ENCODE measurements around the gene SUN1. TPM values are rescaled to one million over a fixed set of nuclear protein-coding genes. Genes with fewer than 3 reads are reported as not detected.

The SUN1 gene
- total RNA-seq, 2 experiments from 2014 or later = 83.4 to 105 TPM

DNA sequence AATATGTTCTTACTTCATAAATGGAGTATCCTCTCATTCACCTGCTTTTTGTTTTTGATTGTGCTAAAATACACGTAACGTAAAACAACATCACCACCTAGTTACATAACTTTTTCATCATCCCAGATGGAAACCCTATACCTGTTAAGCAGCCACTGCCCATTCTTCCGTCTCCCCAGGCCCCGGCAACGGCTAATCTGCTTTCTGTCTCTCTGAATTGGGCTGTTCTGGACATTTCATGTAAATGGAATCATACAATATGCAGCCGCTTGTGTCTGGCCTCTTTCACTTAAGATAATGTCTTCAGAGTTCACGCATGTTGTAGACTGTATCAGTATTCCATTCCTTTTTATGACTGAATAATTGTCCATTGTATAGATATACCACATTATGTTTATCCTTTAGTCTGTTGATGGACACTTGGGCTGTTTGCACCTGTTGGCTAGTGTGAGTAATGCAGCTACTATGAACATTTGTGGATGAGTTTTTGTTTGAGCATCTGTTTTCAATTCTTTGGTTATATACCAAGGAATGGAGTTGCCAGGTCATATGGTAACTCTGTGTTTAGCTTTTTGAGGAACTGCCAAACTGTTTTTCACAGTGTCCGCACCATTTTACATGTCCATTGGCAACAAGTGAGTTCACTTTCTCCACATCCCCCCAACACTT, 14.1 kb upstream of the SUN1 start:
- ChIA-PET CTCF (ENCODE audit: unreplicated experiment) (no interaction called here), POLR2A (interaction anchor here (0.6 to 1.0 kb wide), 2 partner anchors 14 to 82 kb away, joined by 3 to 5 read pairs; no protein-coding TSS in a partner anchor)
- Histone ChIP-seq H4K20me1 (ENCODE audit: insufficient read depth, low read length) (peaks cover 16% of the 10 kb centered on the region), H3K36me3 (ENCODE audit: insufficient read depth, low read length) (peaks cover 15% of the 10 kb centered on the region), H3K79me2 (ENCODE audit: insufficient read depth, low read depth, low read length) (peaks cover 62% of the 10 kb centered on the region), H3K4me1 (ENCODE audit: insufficient read depth, low read length, poor library complexity, severe bottlenecking) (peaks cover 27% of the 10 kb centered on the region), H3K4me3 (ENCODE audit: low read depth, low read length, poor library complexity, severe bottlenecking) (peak overlapping the region; percentile 84), H3K9me3 (ENCODE audit: low read length) (no peaks in the 10 kb centered on the region), H3K27ac (ENCODE audit: low read depth, low read length, poor library complexity, severe bottlenecking) (no peak overlapping the region), H3K4me2 (ENCODE audit: low read length) (peak overlapping the region; percentile 90), H3K9me2 (ENCODE audit: insufficient read depth, low read length) (no peaks in the 10 kb centered on the region), H2AFZ (ENCODE audit: low read length) (no peak overlapping the region)
- intact Hi-C loops (cut with micrococcal nuclease; ENCODE audit: unreplicated experiment) = loop anchor here (5.0 kb wide), 1 partner anchor 91 kb away; the partner anchor contains the start of genes DNAAF5 and PRKAR1B
- peak; percentile 41 for DNase-seq (ENCODE audit: low spot score)
- BruUV-seq (replicated peaks) = TSS peak; percentile 62
- no peak for TF ChIP-seq EZH2phosphoT487 (IDR thresholded peaks at IDR 0.05; ENCODE audit: borderline replicate concordance, low read depth, low read length)
- TF ChIP-seq, protein P1, sequence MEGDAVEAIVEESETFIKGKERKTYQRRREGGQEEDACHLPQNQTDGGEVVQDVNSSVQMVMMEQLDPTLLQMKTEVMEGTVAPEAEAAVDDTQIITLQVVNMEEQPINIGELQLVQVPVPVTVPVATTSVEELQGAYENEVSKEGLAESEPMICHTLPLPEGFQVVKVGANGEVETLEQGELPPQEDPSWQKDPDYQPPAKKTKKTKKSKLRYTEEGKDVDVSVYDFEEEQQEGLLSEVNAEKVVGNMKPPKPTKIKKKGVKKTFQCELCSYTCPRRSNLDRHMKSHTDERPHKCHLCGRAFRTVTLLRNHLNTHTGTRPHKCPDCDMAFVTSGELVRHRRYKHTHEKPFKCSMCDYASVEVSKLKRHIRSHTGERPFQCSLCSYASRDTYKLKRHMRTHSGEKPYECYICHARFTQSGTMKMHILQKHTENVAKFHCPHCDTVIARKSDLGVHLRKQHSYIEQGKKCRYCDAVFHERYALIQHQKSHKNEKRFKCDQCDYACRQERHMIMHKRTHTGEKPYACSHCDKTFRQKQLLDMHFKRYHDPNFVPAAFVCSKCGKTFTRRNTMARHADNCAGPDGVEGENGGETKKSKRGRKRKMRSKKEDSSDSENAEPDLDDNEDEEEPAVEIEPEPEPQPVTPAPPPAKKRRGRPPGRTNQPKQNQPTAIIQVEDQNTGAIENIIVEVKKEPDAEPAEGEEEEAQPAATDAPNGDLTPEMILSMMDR (conservative IDR thresholded peaks at IDR 0.05; ENCODE audit: low read length) = peak; percentile 59

DNA sequence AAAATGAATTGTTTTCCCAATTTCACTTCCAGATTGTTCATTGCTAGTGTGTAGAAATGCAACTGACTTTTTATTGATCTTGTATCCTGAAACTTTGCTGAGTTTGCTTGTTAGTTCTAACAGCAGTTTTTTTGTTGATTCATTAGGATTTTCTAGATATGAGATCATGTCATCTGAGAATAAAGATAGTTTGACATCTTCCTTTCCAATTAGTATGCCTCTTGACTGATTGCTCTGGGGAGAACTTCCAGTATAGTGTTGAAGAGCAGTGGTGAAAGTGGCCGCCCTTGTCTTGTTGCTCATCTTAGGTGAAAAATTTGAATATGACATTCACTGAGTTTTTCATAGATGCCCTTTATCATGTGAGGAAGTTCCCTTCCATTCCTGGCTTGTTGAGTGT, 11.9 kb upstream of the SUN1 start:
- no TSS peak for BruUV-seq (replicated peaks)
- H2AFZ ChIP-seq (ENCODE audit: low read length) = no peak overlapping the region
- H3K27ac ChIP-seq (ENCODE audit: low read depth, low read length, poor library complexity, severe bottlenecking) = no peak overlapping the region
- peak overlapping the region; percentile 32; the same call in 1 of the 2 replicates for H3K4me2 ChIP-seq (ENCODE audit: low read length)
- H4K20me1 ChIP-seq (ENCODE audit: insufficient read depth, low read length) = peaks cover 16% of the 10 kb centered on the region
- peaks cover 20% of the 10 kb centered on the region for H3K4me1 ChIP-seq (ENCODE audit: insufficient read depth, low read length, poor library complexity, severe bottlenecking)
- no peak for DNase-seq (ENCODE audit: low spot score)
- no peaks in the 10 kb centered on the region for H3K9me2 ChIP-seq (ENCODE audit: insufficient read depth, low read length)
- ChIA-PET CTCF (ENCODE audit: unreplicated experiment) (no interaction called here), POLR2A (interaction anchor here (0.6 kb wide), 1 partner anchor 14 kb away, joined by 3 read pairs; no protein-coding TSS in a partner anchor)
- H3K36me3 ChIP-seq (ENCODE audit: insufficient read depth, low read length) = peaks cover 16% of the 10 kb centered on the region
- peaks cover 73% of the 10 kb centered on the region for H3K79me2 ChIP-seq (ENCODE audit: insufficient read depth, low read depth, low read length)
- intact Hi-C loops (cut with micrococcal nuclease; ENCODE audit: unreplicated experiment) = no loop called here
- TF ChIP-seq, protein P1 (conservative IDR thresholded peaks at IDR 0.05; ENCODE audit: low read length) = no peak
- no peak for TF ChIP-seq EZH2phosphoT487 (IDR thresholded peaks at IDR 0.05; ENCODE audit: borderline replicate concordance, low read depth, low read length)
- H3K4me3 ChIP-seq (ENCODE audit: low read depth, low read length, poor library complexity, severe bottlenecking) = no peak overlapping the region
- H3K9me3 ChIP-seq (ENCODE audit: low read length) = no peaks in the 10 kb centered on the region

- CTCF ChIA-PET (ENCODE audit: unreplicated experiment) = no interaction called here
- H3K4me2 ChIP-seq (ENCODE audit: low read length) = no peak overlapping the region
- H3K4me1 ChIP-seq (ENCODE audit: insufficient read depth, low read length, poor library complexity, severe bottlenecking) = peaks cover 20% of the 10 kb centered on the region
- TF ChIP-seq, protein P1 (conservative IDR thresholded peaks at IDR 0.05; ENCODE audit: low read length) = no peak
- TF ChIP-seq EZH2phosphoT487 (IDR thresholded peaks at IDR 0.05; ENCODE audit: borderline replicate concordance, low read depth, low read length) = no peak
- no peak overlapping the region for H3K27ac ChIP-seq (ENCODE audit: low read depth, low read length, poor library complexity, severe bottlenecking)
- no peaks in the 10 kb centered on the region for H3K9me3 ChIP-seq (ENCODE audit: low read length)
- no peak overlapping the region for H2AFZ ChIP-seq (ENCODE audit: low read length)
- POLR2A ChIA-PET = no interaction called here
- peaks cover 22% of the 10 kb centered on the region for H3K36me3 ChIP-seq (ENCODE audit: insufficient read depth, low read length)
- H3K4me3 ChIP-seq (ENCODE audit: low read depth, low read length, poor library complexity, severe bottlenecking) = no peak overlapping the region
- H3K9me2 ChIP-seq (ENCODE audit: insufficient read depth, low read length) = no peaks in the 10 kb centered on the region
- DNase-seq (ENCODE audit: low spot score) = no peak
- BruUV-seq (replicated peaks) = no TSS peak
- intact Hi-C loops (cut with micrococcal nuclease; ENCODE audit: unreplicated experiment) = no loop called here
- H4K20me1 ChIP-seq (ENCODE audit: insufficient read depth, low read length) = peaks cover 16% of the 10 kb centered on the region
- peaks cover 84% of the 10 kb centered on the region for H3K79me2 ChIP-seq (ENCODE audit: insufficient read depth, low read depth, low read length)
Observed at GRCh38 chr7:821688-822087, 10.6 kb upstream of the SUN1 start.
